SH-SY5Y (cell line): Measurements from ENCODE around the gene RPN2.

Source experiments
- GATA2 ChIP-seq: IDR thresholded peaks from 2 replicates; pipeline ENCODE4 v1.6.1; 2011; ENCODE audit warnings: mild to moderate bottlenecking, low read depth, low read length
- GATA3 ChIP-seq: IDR thresholded peaks from 2 replicates; pipeline ENCODE4 v1.6.1; 2011; ENCODE audit warnings: low read depth, mild to moderate bottlenecking, low read length, moderate library complexity

The RPN2 gene

GRCh38 chr20:37162646-37163045, 16.5 kb upstream of the RPN2 start:
- TF ChIP-seq GATA2 (no peak), GATA3 (no peak)

DNA sequence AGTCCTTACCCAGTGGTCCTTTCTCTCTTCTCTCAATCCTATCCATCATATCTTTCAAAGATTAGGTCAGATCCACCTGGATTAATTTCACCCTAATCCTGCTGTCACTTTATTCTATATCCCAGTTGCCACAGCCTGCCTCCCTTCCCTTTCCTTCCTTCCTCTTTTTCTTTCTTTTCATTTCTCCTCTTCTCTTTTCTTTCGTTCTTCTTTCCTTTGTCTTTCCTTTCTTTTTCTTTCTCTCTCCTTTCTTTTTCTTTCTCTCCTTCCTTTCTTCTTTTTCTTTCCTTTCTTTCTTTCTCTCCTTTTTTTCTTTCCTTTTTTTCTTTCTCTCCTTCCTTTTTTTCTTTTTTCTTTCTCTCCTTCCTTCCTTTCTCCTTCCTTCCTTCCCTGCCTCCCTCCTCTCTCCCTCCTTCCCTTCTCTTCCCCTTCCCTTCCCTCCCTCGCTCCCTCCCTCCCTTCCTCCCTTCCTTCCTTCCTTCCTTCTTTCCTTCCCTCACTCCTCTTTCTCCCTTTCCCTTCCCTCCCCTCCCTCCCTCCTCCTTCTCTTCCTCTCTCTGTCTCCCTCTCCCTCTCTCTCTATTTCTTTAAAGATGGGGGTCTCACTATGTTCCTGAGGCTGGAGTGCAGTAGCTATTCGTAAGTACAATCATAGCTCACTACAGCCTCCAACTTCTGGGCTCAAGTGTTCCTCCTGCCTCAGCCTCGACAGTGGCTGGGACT, 15.1 kb upstream of the RPN2 start:
- TF ChIP-seq GATA3: no peak
- no peak for TF ChIP-seq GATA2

DNA sequence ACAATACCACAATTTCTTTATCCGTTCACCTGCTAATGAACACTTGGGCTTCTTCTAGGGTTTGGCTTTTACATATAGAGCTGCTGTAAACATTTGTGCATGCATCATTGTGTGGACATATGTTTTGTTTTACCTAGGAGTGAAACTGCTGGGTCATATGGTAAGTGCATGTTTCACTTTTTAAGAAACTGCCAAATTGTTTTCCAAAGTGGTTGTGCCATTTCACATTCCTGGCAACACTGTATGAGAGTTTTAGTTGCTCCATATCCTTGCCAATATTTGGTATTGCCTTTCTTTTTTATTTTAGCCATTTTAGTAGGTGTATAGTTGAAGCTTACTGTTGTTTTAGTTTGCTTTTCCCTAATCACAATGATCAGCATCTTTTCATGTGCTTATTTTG, 14.1 kb upstream of the RPN2 start:
- TF ChIP-seq GATA3 (no peak), GATA2 (no peak)

DNA sequence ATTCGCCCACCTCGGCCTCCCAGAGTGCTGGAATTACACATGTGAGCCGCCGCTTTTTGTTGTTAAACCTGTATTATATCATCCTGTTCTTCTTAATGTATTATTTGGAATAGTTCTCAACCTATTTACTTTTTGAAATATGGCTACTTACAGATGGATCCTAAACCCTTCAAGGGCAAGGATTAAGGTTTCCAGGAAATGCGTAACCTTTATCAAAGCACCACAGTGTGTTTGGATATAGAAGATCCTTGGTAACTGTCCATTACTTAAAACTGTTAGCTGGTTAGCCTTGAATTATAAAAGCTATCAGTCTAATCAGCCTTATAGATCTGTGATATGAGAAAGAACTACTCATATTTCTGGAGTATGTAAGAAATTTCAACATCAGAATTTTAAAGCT, 12.3 kb upstream of the RPN2 start:
- no peak for TF ChIP-seq GATA2
- TF ChIP-seq GATA3: no peak

- TF ChIP-seq GATA2: no peak
- TF ChIP-seq GATA3: no peak
Observed at GRCh38 chr20:37172836-37173235, 6.3 kb upstream of the RPN2 start.

- TF ChIP-seq GATA2 (no peak), GATA3 (no peak)
Observed at GRCh38 chr20:37179683-37180524, 774 bp downstream of the RPN2 start.

DNA sequence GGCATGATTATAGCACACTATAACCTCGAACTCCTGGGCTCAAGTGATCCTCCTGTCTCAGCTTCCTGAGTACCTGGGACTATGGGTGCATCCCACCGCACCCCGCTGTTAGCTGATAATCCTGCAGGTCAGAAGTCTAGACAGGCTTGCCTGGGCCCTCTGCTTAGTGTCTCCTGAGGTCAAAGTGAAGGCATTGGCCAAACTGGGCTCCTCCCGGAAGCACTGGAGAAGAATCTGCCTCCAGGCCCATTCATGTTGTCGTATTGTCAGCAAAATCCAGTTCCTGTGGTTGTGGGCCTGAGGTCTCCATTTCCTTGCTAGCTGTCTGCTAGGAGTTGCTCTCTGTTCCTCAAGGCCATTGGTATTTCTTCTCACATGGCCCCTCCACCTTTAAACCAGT, 6.6 kb downstream of the RPN2 start:
- no peak for TF ChIP-seq GATA3
- TF ChIP-seq GATA2: no peak

DNA sequence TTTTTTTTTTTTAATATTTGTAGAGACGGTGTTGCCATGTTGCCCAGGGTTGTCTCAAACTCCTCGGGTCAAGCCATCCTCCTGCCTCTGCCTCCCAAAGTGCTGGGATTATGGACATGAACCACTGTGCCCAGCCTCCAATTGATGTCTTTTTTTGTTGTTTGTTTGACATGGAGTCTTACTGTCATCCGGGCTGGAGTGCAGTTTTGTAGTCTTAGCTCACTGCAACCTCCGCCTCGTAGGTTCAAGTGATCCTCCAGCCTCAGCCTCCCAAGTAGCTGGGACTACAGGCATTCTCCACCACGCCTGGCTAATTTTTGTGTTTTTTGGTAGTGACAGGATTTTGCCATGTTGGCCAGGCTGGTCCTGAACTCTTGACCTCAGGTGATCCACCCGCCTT, 9.7 kb downstream of the RPN2 start:
- no peak for TF ChIP-seq GATA3
- TF ChIP-seq GATA2: no peak

- no peak for TF ChIP-seq GATA2
- no peak for TF ChIP-seq GATA3
Observed at GRCh38 chr20:37189416-37190016, 10.4 kb downstream of the RPN2 start.

GRCh38 chr20:37190354-37191112, 11.4 kb downstream of the RPN2 start:
- TF ChIP-seq GATA2 (no peak), GATA3 (no peak)

DNA sequence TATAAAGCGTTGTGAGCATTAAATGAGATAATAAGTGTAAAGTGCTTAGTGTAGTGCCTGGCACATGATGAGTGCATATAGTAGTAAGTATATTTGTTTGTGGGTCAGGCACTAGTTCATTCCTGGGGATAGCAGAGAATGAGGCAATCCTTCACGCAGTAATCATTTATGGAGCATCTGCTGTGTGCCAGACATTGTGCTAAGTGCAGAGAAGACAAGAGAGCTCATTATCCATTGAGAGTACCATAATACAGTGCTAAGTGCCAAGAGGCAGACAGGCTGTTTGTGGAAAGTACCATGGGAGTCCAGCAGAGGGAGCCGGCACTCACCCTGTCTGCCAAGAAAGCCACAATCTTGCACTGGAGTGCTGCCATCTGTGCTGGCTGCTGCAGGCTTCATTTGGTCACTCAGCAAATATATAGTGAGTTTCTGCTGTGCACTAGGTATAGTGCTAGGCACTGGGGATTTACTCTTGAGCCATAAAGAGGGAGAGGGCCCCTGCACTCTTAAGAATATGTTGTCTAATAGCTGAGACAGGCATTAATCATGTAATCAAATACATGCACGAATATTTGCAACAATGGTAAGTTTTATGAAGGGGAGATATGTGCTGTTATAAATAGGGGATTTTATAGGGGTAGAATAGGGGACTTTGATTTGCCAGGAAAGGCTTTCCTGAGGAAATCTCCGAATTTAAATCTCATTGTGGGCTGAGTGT, 13.2 kb downstream of the RPN2 start:
- TF ChIP-seq GATA3: no peak

DNA sequence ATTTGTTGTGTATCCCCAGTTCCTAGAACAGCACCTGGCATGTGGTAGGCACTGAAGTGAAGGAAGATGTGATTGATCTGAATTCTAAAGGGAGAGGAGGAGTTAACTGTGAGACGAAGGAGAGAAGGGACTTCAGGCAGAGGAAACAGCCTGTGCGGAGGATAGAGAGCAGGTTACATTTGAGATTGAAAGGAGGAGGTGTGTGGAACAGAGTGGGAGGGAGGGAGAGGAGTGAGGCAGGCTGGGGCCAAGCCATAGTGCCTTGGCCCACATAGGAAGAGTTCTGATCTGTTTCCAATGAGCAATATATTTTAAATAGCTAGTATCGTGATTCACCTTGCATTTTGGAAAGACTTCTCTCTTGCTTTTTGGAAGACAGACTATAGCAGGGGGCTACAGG, 14.1 kb downstream of the RPN2 start:
- no peak for TF ChIP-seq GATA2
- no peak for TF ChIP-seq GATA3

DNA sequence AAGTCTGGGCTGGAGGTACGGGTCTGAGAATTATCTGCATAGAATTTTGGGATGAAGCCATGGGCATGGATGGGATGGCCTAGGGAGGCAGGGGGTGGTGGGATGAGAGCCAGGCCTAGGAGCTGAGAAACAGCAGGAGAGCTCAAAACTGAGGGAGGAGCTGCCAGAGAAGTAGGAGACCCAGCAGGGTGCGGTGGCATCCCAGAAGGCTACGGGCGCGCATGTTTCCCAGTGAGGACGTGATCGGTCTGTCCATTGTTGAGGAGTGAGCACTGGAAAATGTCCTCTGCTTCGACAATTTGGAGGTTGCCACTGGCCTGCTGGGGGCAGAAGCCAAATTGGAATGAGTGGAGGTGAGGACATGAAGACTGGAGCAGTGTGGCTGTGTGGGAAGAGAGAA, 14.7 kb downstream of the RPN2 start:
- TF ChIP-seq GATA3 (no peak), GATA2 (no peak)

GRCh38 chr20:37194621-37195417, 15.7 kb downstream of the RPN2 start:
- TF ChIP-seq GATA2 (no peak), GATA3 (no peak)
